Epithelial cell of proximal tubule (primary cell): ENCODE measurements around the gene PLCZ1. TPM values are rescaled to one million over a fixed set of nuclear protein-coding genes. Genes with fewer than 3 reads are reported as not detected.
"Not testable (repeated sequence)": the region's sequence is repeated elsewhere in the genome, so short reads cannot be mapped to it uniquely, and the experiment has no call there.

Source experiments
- DNase-seq: peaks from one replicate; pipeline ENCODE4 v3.0.0-alpha.2; 2011; ENCODE audit warnings: low read depth
- H3K4me3 ChIP-seq: 2 replicates; pipeline ENCODE4 v1.5.1; 2011; ENCODE audit warnings: low read depth, mild to moderate bottlenecking, low read length
- total RNA-seq: library from RNA; depleted of rRNA; stranded (reverse); fragments of >200 nt; gene quantifications from 2 replicates; pipeline ENCODE4 v1.2.3, GENCODE V29; 2015
- TF ChIP-seq, protein P1 (sequence below): conservative IDR thresholded peaks from 2 replicates; pipeline ENCODE4 v1.5.1; 2012; ENCODE audit warnings: low read depth, mild to moderate bottlenecking, low read length

PLCZ1 gene
- total RNA-seq, 1 donor from 2014 or later = not detected

DNA sequence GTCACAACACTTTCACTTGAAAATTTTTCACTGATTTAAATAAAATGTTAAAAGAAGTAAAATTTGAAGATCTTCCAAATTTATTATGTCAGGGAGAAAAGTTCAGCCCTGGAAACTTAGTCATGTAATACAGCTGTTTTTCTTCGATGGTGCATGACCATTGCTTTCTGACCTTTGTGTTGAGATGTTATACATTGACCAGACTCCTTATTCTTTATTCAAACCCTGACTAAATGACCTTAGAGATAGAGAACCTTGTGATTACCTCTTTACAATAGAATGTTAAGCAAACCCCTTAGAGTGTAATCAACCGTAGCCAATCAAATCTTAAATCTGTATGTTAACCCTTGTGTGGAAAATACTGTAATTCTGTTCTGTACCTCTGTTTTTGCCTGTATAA is 34.5 kb downstream of the PLCZ1 start:
- TF ChIP-seq, protein P1, sequence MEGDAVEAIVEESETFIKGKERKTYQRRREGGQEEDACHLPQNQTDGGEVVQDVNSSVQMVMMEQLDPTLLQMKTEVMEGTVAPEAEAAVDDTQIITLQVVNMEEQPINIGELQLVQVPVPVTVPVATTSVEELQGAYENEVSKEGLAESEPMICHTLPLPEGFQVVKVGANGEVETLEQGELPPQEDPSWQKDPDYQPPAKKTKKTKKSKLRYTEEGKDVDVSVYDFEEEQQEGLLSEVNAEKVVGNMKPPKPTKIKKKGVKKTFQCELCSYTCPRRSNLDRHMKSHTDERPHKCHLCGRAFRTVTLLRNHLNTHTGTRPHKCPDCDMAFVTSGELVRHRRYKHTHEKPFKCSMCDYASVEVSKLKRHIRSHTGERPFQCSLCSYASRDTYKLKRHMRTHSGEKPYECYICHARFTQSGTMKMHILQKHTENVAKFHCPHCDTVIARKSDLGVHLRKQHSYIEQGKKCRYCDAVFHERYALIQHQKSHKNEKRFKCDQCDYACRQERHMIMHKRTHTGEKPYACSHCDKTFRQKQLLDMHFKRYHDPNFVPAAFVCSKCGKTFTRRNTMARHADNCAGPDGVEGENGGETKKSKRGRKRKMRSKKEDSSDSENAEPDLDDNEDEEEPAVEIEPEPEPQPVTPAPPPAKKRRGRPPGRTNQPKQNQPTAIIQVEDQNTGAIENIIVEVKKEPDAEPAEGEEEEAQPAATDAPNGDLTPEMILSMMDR = no peak
- DNase-seq = peak; percentile 92
- H3K4me3 ChIP-seq = no peak overlapping the region

DNA sequence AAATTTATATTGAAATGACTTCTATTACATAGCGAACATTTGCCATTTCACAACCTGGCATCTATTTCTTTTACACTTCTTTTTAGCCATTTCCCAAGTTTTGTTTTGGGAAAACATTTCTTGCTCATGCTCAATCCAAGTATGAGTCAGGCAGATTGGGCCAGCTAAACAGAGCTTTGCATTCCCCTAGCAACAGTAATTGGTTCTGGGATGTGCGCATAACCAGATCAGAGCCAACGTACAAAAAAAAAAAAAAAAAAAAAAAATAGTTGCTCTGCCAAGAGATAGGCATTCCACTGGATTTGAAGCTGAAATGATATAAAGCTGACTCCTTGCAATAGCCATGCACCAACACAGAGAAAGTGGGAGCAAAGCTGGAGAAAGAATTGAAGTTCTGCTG is 37.5 kb downstream of the PLCZ1 start:
- DNase-seq = peak; percentile 78
- TF ChIP-seq, protein P1 = no peak
- H3K4me3 ChIP-seq = no peak overlapping the region

DNA sequence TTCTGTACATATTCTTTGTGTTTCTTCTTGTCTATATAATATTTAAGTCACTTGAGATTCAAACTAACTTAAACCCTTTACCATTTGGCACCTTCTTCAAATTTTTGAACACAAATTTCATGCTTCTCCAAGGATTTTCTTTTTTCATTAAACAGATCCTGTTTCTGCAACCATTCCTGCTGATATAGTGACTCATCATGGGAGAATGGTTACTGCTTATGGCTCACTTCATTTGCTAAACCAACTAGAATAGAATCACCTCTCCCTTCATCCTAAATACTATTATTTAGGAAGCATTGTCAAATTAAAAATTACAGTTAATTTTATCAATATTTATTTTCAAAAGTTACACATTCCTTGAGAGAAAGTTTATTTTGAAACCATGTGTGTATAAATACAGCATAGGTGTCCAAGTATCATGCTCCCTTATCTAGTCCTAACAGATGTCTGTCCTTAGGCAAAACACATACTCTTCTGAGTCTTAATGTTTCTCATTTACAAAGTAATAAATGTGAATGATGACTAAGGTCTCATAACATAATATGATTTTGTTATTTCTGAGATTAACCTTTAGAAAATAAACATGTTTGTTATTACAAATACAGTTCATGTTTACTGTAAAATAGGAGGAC is 40.7 kb downstream of the PLCZ1 start:
- H3K4me3 ChIP-seq = no peak overlapping the region
- peak; percentile 42 for DNase-seq
- TF ChIP-seq, protein P1 = no peak

DNA sequence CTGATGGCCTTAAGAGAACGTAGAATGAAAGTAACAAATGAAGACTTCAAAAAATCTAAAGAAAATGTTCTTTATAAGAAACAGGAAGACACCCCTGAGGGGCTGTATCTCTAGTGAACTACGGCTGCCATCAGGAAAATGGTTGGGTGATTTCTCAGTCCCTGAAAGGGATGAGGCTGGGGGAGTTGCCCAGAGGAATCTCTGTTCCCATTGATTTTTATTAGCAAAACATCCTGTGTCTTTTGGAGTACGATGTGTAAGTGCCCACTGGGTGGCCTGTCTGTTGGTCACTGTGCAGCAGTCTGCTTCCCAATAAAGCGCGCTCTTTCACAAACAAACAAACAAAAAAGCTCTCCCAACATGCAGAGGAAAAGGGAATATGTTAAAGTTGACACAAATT is 43.8 kb downstream of the PLCZ1 start:
- not testable (repeated sequence) for H3K4me3 ChIP-seq, DNase-seq

DNA sequence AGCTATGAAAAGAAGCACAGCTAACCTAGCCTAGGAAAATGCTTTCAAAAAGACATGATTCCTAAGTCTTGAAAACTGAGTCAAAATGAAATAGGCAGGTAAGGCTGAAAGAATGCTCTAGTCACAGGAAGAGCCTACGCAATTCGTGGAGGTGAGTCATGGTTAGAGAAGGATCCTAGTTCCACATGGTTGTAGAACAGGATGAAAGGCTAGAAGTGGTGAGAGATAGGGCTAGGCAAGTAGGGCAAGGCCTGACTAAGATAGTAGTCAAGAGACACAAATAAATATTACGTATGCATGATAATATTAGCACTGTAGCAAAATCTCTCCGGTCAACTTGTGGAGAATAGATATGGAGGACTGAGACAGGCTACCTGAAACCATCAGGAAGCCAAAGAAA is 47.2 kb downstream of the PLCZ1 start:
- TF ChIP-seq, protein P1 = no peak
- no peak overlapping the region for H3K4me3 ChIP-seq
- DNase-seq = peak; percentile 90

DNA sequence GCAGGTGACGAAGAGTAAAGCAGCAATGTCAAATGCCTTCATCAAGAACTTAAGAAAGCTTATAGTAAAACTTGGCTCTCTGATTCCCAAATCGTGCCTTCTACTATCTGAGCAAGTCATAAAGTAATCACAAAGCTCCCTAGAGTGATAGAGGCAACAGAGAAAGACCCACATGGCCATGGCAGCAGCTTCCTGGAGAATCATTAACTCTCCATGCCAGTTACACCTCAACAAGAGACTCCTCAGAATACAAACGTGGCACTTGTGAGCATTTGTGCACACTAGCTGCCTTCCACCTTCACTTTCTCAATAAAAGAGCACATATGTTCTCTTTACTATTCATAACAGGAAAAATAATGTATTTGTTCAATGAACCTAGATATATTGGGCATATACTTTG is 48.0 kb downstream of the PLCZ1 start:
- TF ChIP-seq, protein P1 = no peak
- no peak overlapping the region for H3K4me3 ChIP-seq
- DNase-seq = no peak

DNA sequence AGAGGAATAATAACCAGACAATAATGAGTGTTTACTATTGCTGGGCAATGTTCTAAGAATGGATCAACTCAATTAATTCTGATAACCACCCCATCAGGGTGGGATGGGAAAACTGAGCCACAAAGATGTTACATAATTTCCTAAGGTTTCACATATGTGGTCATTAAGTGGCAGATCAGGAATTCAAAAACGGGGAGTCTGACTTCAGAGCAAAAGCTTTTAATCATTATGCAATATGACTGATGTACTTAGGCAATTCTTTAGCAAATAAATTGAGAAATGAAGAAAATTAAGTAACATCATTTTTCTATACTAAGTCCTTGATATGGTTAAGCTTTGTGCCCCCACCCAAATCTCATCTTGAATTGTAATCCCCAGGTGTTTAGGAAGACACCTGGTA is 53.4 kb downstream of the PLCZ1 start:
- no peak overlapping the region for H3K4me3 ChIP-seq
- DNase-seq = no peak
- TF ChIP-seq, protein P1 = no peak
